CD14-positive monocyte (primary cell): ENCODE results near the gene NPTX1. TPM values are rescaled to one million over a fixed set of nuclear protein-coding genes. Genes with fewer than 3 reads are reported as not detected.

Source experiments
- DNase-seq, 3 donors: peaks; one replicate each; pipeline ENCODE4 v3.0.0-alpha.2; 2011 to 2022
- H2AFZ ChIP-seq: 2 replicates; pipeline ENCODE4 v1.6.0; 2012; ENCODE audit warnings: mild to moderate bottlenecking, low read depth, low read length, inconsistent platforms; ENCODE audit not compliant: insufficient read depth, poor library complexity, severe bottlenecking
- H3K27ac ChIP-seq, 2 donors: 1 replicate in 1 of 2; 2 replicates in 1 of 2; pipeline ENCODE4 v1.5.1; 2012 to 2013; ENCODE audit warnings: low read length in 2 of 2, control low read depth in 1 of 2, inconsistent platforms in 1 of 2, low read depth in 1 of 2, mild to moderate bottlenecking in 1 of 2
- H3K27me3 ChIP-seq, 2 donors: one replicate each; pipeline versions ENCODE4 v1.6.0 to v1.6.1; 2011 to 2013; ENCODE audit warnings: low read length in 2 of 2; ENCODE audit not compliant: control insufficient read depth in 2 of 2, insufficient read depth in 2 of 2
- H3K36me3 ChIP-seq, 2 donors: replicated peaks in 1 of 2; 1 replicate in 1 of 2; 2 replicates in 1 of 2; pipeline versions ENCODE4 v1.5.1 to v1.6.1; 2012 to 2013; ENCODE audit warnings: low read length in 2 of 2, control low read depth in 1 of 2, inconsistent platforms in 1 of 2, mild to moderate bottlenecking in 1 of 2; ENCODE audit not compliant: insufficient read depth in 2 of 2, control insufficient read depth in 1 of 2
- H3K4me1 ChIP-seq, 2 donors: 1 replicate in 1 of 2; 2 replicates in 1 of 2; pipeline versions ENCODE4 v1.5.1 to v1.6.1; 2012 to 2013; ENCODE audit warnings: low read length in 2 of 2, control low read depth in 1 of 2, inconsistent platforms in 1 of 2, mild to moderate bottlenecking in 1 of 2, moderate library complexity in 1 of 2; ENCODE audit not compliant: insufficient read depth in 2 of 2, control insufficient read depth in 1 of 2
- H3K4me2 ChIP-seq: replicated peaks from 2 replicates; pipeline ENCODE3; 2012; ENCODE audit warnings: low read length, moderate library complexity, mild to moderate bottlenecking; ENCODE audit not compliant: poor library complexity, severe bottlenecking; ENCODE audit errors: extremely low read depth
- H3K4me3 ChIP-seq, 3 experiments: fragments of 200-600 bp in 1 of 3; sonication (generic) in 1 of 3; replicated peaks in 1 of 3; 1 replicate in 2 of 3; 2 replicates in 1 of 3; pipeline ENCODE4 v1.5.1; 2011 to 2013; ENCODE audit warnings: low read length in 3 of 3, mild to moderate bottlenecking in 3 of 3, control low read depth in 2 of 3, low read depth in 2 of 3, inconsistent platforms in 1 of 3, moderate library complexity in 1 of 3
- H3K79me2 ChIP-seq: 2 replicates; pipeline ENCODE4 v1.6.0; 2012; ENCODE audit warnings: mild to moderate bottlenecking, control low read depth, inconsistent platforms, low read length, moderate library complexity; ENCODE audit not compliant: insufficient read depth
- H3K9ac ChIP-seq: 2 replicates; pipeline ENCODE4 v1.6.0; 2017; ENCODE audit warnings: low read length, mild to moderate bottlenecking; ENCODE audit not compliant: insufficient read depth, poor library complexity, severe bottlenecking
- H3K9me3 ChIP-seq, 2 donors: replicated peaks in 1 of 2; 1 replicate in 1 of 2; 2 replicates in 1 of 2; pipeline versions ENCODE4 v1.5.1 to v1.6.1; 2012 to 2013; ENCODE audit warnings: low read length in 2 of 2, control low read depth in 1 of 2; ENCODE audit not compliant: control insufficient read depth in 1 of 2, insufficient read depth in 1 of 2
- H4K20me1 ChIP-seq: 2 replicates; pipeline ENCODE4 v1.6.0; 2012; ENCODE audit warnings: mild to moderate bottlenecking, low read length, control low read depth, moderate library complexity; ENCODE audit not compliant: insufficient read depth
- H3K27ac Mint-ChIP-seq, 7 donors: one replicate each; pipeline ENCODE4 v1.8.0; 2020; ENCODE audit warnings: mild to moderate bottlenecking in 7 of 7, mixed read lengths in 7 of 7, moderate library complexity in 6 of 7, inconsistent platforms in 2 of 7
- H3K27me3 Mint-ChIP-seq, 3 donors: one replicate each; pipeline ENCODE4 v1.8.0; 2021 to 2022; ENCODE audit warnings: low read depth in 3 of 3, mild to moderate bottlenecking in 3 of 3, mixed read lengths in 3 of 3, moderate library complexity in 3 of 3, inconsistent platforms in 1 of 3
- H3K36me3 Mint-ChIP-seq, 2 donors: one replicate each; pipeline ENCODE4 v1.8.0; 2020; ENCODE audit warnings: mixed read lengths in 2 of 2, inconsistent platforms in 1 of 2, mild to moderate bottlenecking in 1 of 2
- H3K4me1 Mint-ChIP-seq: one replicate; pipeline ENCODE4 v1.8.0; 2020; ENCODE audit warnings: mild to moderate bottlenecking, mixed read lengths
- H3K4me3 Mint-ChIP-seq, 2 donors: one replicate each; pipeline ENCODE4 v1.8.0; 2020; ENCODE audit warnings: mild to moderate bottlenecking in 2 of 2, mixed read lengths in 2 of 2, moderate library complexity in 1 of 2
- H3K9me3 Mint-ChIP-seq, 7 donors: one replicate each; pipeline ENCODE4 v1.8.0; 2020 to 2022; ENCODE audit warnings: mixed read lengths in 7 of 7, mild to moderate bottlenecking in 6 of 7, moderate library complexity in 6 of 7, inconsistent platforms in 2 of 7
- CTCF ChIP-seq: fragments of 200-600 bp; IDR thresholded peaks from one replicate; pipeline ENCODE4 v1.8.0; 2022; ENCODE audit warnings: antibody characterized with exemption, mild to moderate bottlenecking
- WGBS: methylation state at CpG from one replicate; pipeline ENCODE4 v1.1.5; 2013; ENCODE audit warnings: missing lambda C conversion rate; ENCODE audit not compliant: insufficient coverage; 5-methylcytosine and 5-hydroxymethylcytosine counted together
- intact Hi-C, 2 donors: fragments of 100-400 bp; cut with micrococcal nuclease; formaldehyde crosslinking; loops; one replicate each; pipeline versions ENCODE4 v1.15.0 to v1.15.1; 2023
- polyA plus RNA-seq, 3 donors: library from polyadenylated mRNA; depleted of rRNA in 1 of 3; unstranded in 2 of 3; stranded (reverse) in 1 of 3; fragments of 300-500 nt in 2 of 3; fragments of >200 nt in 1 of 3; fragmentation: Illumina TruSeq in 2 of 3; gene quantifications; 1 replicate in 2 of 3; 2 replicates in 1 of 3; pipeline ENCODE4 v1.2.3, GENCODE V29; 2012 to 2021

The NPTX1 gene
- polyA plus RNA-seq, 3 donors: not detected

- Histone ChIP-seq H3K79me2 (no peaks in the 10 kb centered on the region), H3K9me3 (no peaks in the 10 kb centered on the region), H3K27me3 (no peaks in the 10 kb centered on the region), H2AFZ (no peak overlapping the region), H3K36me3 (no peaks in the 10 kb centered on the region), H3K4me2 (no peak overlapping the region), H3K27ac (no peak overlapping the region), H4K20me1 (no peaks in the 10 kb centered on the region), H3K9ac (no peak overlapping the region), H3K4me3 (no peak overlapping the region), H3K4me1 (no peaks in the 10 kb centered on the region)
- no peak for DNase-seq
- no peak for TF ChIP-seq CTCF
- 96% methylated on average over 15 of the region's 24 CpGs for WGBS
- intact Hi-C loops: no loop called here
- H3K27ac Mint-ChIP-seq: no peak overlapping the region
- H3K27me3 Mint-ChIP-seq: peaks cover 16 to 20% (median 17%) of the 10 kb centered on the region in 3 donors
- no peaks in the 10 kb centered on the region for H3K4me1 Mint-ChIP-seq
- no peak overlapping the region for H3K4me3 Mint-ChIP-seq
- no peaks in the 10 kb centered on the region for H3K36me3 Mint-ChIP-seq
- peaks cover 0 to 3% (median 2%) of the 10 kb centered on the region in 7 donors for H3K9me3 Mint-ChIP-seq
Measured at GRCh38 chr17:80501741-80502577, 25.6 kb upstream of the NPTX1 start.

GRCh38 chr17:80499961-80500665 lies 23.7 kb upstream of the NPTX1 start:
- 85% methylated on average over 21 of the region's 22 CpGs for WGBS
- no peaks in the 10 kb centered on the region for H4K20me1 ChIP-seq
- Mint-ChIP-seq H3K4me3 (no peak overlapping the region), H3K9me3 (peaks cover 0 to 4% (median 0%) of the 10 kb centered on the region in 7 donors), H3K27me3 (peaks cover 11 to 21% (median 16%) of the 10 kb centered on the region in 3 donors), H3K36me3 (no peaks in the 10 kb centered on the region), H3K4me1 (no peaks in the 10 kb centered on the region), H3K27ac (no peak overlapping the region)
- H2AFZ ChIP-seq: no peak overlapping the region
- H3K79me2 ChIP-seq: no peaks in the 10 kb centered on the region
- H3K4me1 ChIP-seq: no peaks in the 10 kb centered on the region
- H3K27ac ChIP-seq: no peak overlapping the region
- H3K36me3 ChIP-seq: no peaks in the 10 kb centered on the region
- TF ChIP-seq CTCF: no peak
- no peak overlapping the region for H3K4me2 ChIP-seq
- intact Hi-C loops: no loop called here
- H3K9me3 ChIP-seq: no peaks in the 10 kb centered on the region
- no peak overlapping the region for H3K4me3 ChIP-seq
- H3K27me3 ChIP-seq: no peaks in the 10 kb centered on the region
- DNase-seq: no peak
- H3K9ac ChIP-seq: no peak overlapping the region
